H1 (cell line): ENCODE results near the gene SPAST. TPM values are rescaled to one million over a fixed set of nuclear protein-coding genes. Genes with fewer than 3 reads are reported as not detected.

Source experiments
- PHF8 ChIP-seq: fragments of 200-600 bp; sonication (generic); conservative IDR thresholded peaks from 2 replicates; pipeline ENCODE4 v1.7.1; 2012; ENCODE audit warnings: low read depth, mild to moderate bottlenecking, inconsistent platforms, low read length, moderate library complexity
- RFX5 ChIP-seq: IDR thresholded peaks from 2 replicates; pipeline ENCODE4 v1.6.1; 2011; ENCODE audit warnings: low read depth, low read length, improper control_type of control experiment, borderline replicate concordance
- polyA plus RNA-seq, 7 experiments: library from polyadenylated mRNA; depleted of rRNA in 3 of 7; stranded (reverse) in 5 of 7; unstranded in 2 of 7; fragments of >200 nt in 5 of 7; fragments of 200-250 nt in 2 of 7; gene quantifications; 1 replicate in 5 of 7; 2 replicates in 1 of 7; 4 replicates in 1 of 7; pipeline versions ENCODE4 v1.2.1 to v1.2.3, GENCODE V29; 2011 to 2013; ENCODE audit warnings: missing spikeins in 2 of 7, mixed read lengths in 2 of 7
- total RNA-seq: library from RNA; stranded (reverse); fragmentation: NEBNext Ultra II Directional; extraction: Animal tissue kit (Norgen Biotek cat#: 25700); gene quantifications from 2 replicates; pipeline ENCODE4 v1.2.1, GENCODE V29; 2021
- TF ChIP-seq, protein P1 (sequence below): fragments of 300-600 bp; sonication (generic); IDR thresholded peaks from 2 replicates; pipeline ENCODE4 v1.7.1; 2012; ENCODE audit warnings: low read length, moderate library complexity, mild to moderate bottlenecking, inconsistent platforms; ENCODE audit not compliant: insufficient replicate concordance
- TF ChIP-seq, protein P2 (sequence below): IDR thresholded peaks from 2 replicates; pipeline ENCODE4 v1.6.1; 2011; ENCODE audit warnings: low read depth, mild to moderate bottlenecking, low read length; ENCODE audit not compliant: insufficient read depth

The SPAST gene
- total and polyA plus RNA-seq, 2 of the 8 experiments (the other 6 are each of a cell fraction or from before 2014, with no cell fraction given), result 4.4 to 36.0 TPM

DNA sequence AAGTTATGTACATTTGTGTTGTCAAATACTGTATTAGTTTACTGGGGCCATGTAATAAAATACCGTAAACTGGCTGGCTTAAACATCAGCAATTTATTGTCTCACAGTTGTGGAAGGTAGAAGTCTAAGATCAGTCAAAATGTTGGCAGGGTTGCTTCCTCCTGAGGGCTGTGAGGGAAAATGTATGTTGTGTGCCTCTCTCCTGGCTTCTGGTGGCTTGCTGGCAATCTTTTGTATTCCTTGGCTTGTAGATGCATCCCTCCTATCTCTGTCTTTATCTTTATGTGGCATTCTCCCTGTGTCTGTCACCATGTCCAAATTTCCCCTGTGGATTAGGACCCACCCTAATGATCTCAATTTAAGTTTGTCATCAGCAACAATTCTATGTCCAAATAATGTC, 65.3 kb downstream of the SPAST start (continued):
- TF ChIP-seq, protein P1, sequence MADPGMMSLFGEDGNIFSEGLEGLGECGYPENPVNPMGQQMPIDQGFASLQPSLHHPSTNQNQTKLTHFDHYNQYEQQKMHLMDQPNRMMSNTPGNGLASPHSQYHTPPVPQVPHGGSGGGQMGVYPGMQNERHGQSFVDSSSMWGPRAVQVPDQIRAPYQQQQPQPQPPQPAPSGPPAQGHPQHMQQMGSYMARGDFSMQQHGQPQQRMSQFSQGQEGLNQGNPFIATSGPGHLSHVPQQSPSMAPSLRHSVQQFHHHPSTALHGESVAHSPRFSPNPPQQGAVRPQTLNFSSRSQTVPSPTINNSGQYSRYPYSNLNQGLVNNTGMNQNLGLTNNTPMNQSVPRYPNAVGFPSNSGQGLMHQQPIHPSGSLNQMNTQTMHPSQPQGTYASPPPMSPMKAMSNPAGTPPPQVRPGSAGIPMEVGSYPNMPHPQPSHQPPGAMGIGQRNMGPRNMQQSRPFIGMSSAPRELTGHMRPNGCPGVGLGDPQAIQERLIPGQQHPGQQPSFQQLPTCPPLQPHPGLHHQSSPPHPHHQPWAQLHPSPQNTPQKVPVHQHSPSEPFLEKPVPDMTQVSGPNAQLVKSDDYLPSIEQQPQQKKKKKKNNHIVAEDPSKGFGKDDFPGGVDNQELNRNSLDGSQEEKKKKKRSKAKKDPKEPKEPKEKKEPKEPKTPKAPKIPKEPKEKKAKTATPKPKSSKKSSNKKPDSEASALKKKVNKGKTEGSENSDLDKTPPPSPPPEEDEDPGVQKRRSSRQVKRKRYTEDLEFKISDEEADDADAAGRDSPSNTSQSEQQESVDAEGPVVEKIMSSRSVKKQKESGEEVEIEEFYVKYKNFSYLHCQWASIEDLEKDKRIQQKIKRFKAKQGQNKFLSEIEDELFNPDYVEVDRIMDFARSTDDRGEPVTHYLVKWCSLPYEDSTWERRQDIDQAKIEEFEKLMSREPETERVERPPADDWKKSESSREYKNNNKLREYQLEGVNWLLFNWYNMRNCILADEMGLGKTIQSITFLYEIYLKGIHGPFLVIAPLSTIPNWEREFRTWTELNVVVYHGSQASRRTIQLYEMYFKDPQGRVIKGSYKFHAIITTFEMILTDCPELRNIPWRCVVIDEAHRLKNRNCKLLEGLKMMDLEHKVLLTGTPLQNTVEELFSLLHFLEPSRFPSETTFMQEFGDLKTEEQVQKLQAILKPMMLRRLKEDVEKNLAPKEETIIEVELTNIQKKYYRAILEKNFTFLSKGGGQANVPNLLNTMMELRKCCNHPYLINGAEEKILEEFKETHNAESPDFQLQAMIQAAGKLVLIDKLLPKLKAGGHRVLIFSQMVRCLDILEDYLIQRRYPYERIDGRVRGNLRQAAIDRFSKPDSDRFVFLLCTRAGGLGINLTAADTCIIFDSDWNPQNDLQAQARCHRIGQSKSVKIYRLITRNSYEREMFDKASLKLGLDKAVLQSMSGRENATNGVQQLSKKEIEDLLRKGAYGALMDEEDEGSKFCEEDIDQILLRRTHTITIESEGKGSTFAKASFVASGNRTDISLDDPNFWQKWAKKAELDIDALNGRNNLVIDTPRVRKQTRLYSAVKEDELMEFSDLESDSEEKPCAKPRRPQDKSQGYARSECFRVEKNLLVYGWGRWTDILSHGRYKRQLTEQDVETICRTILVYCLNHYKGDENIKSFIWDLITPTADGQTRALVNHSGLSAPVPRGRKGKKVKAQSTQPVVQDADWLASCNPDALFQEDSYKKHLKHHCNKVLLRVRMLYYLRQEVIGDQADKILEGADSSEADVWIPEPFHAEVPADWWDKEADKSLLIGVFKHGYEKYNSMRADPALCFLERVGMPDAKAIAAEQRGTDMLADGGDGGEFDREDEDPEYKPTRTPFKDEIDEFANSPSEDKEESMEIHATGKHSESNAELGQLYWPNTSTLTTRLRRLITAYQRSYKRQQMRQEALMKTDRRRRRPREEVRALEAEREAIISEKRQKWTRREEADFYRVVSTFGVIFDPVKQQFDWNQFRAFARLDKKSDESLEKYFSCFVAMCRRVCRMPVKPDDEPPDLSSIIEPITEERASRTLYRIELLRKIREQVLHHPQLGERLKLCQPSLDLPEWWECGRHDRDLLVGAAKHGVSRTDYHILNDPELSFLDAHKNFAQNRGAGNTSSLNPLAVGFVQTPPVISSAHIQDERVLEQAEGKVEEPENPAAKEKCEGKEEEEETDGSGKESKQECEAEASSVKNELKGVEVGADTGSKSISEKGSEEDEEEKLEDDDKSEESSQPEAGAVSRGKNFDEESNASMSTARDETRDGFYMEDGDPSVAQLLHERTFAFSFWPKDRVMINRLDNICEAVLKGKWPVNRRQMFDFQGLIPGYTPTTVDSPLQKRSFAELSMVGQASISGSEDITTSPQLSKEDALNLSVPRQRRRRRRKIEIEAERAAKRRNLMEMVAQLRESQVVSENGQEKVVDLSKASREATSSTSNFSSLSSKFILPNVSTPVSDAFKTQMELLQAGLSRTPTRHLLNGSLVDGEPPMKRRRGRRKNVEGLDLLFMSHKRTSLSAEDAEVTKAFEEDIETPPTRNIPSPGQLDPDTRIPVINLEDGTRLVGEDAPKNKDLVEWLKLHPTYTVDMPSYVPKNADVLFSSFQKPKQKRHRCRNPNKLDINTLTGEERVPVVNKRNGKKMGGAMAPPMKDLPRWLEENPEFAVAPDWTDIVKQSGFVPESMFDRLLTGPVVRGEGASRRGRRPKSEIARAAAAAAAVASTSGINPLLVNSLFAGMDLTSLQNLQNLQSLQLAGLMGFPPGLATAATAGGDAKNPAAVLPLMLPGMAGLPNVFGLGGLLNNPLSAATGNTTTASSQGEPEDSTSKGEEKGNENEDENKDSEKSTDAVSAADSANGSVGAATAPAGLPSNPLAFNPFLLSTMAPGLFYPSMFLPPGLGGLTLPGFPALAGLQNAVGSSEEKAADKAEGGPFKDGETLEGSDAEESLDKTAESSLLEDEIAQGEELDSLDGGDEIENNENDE, result no peak
- TF ChIP-seq, protein P2, sequence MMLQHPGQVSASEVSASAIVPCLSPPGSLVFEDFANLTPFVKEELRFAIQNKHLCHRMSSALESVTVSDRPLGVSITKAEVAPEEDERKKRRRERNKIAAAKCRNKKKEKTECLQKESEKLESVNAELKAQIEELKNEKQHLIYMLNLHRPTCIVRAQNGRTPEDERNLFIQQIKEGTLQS, result no peak
- TF ChIP-seq RFX5, result no peak
- TF ChIP-seq PHF8, result no peak
